BLaER1 (cell line): ENCODE data around the gene BRD8.

ENCODE experiments used
- H3K27ac ChIP-seq: shearing (Covaris generic); formaldehyde crosslinking; 2 replicates; pipeline ENCODE4 v1.8.1; 2022
- H3K27me3 ChIP-seq: shearing (Covaris generic); formaldehyde crosslinking; 2 replicates; pipeline ENCODE4 v1.8.1; 2022
- H3K36me3 ChIP-seq: shearing (Covaris generic); formaldehyde crosslinking; 2 replicates; pipeline ENCODE4 v1.8.1; 2022
- H3K4me1 ChIP-seq: shearing (Covaris generic); formaldehyde crosslinking; 2 replicates; pipeline ENCODE4 v1.8.1; 2022
- H3K4me2 ChIP-seq: shearing (Covaris generic); formaldehyde crosslinking; 2 replicates; pipeline ENCODE4 v1.8.1; 2022
- H3K4me3 ChIP-seq: shearing (Covaris generic); formaldehyde crosslinking; 2 replicates; pipeline ENCODE4 v1.8.1; 2022
- H3K9ac ChIP-seq: shearing (Covaris generic); formaldehyde crosslinking; 2 replicates; pipeline ENCODE4 v1.8.1; 2022
- H3K9me3 ChIP-seq: shearing (Covaris generic); formaldehyde crosslinking; 2 replicates; pipeline ENCODE4 v1.8.1; 2022
- H4K20me1 ChIP-seq: shearing (Covaris generic); formaldehyde crosslinking; 2 replicates; pipeline ENCODE4 v1.8.1; 2022
- Cebpa-rat ChIP-seq: shearing (Covaris generic); IDR thresholded peaks from 2 replicates; pipeline ENCODE4 v1.8.1; 2022

The BRD8 gene

DNA sequence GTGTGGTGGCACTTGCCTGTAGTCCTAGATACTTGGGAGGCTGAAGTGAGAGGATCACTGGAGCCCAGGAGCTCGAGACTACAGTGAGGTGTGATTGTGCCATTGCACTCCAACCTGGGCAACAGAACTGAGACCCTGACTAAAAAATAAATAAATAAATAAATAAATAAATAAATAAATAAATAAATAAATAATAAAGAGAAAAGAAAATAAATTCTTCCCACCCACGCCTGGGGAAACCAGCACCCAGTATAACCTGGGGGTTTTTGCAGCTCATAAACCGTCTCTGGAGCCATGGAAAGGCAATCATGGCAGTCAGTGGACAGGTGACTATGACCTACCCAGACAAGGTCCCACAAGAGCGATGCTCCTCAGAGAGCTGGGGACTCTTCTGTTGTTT is 86.7 kb downstream of the BRD8 start:
- Histone ChIP-seq H3K36me3 (no peaks in the 10 kb centered on the region), H3K4me2 (no peak overlapping the region), H4K20me1 (no peaks in the 10 kb centered on the region), H3K27ac (no peak overlapping the region), H3K4me3 (no peak overlapping the region), H3K9me3 (no peaks in the 10 kb centered on the region), H3K9ac (no peak overlapping the region), H3K4me1 (peaks cover 32% of the 10 kb centered on the region), H3K27me3 (no peaks in the 10 kb centered on the region)
- no peak for TF ChIP-seq Cebpa-rat
